RWPE2 (cell line): ENCODE measurements around the gene HAPLN1.

Experiments
- ATAC-seq: fragments of 200-7000 bp; cut with Tn5 transposase; 3 replicates; pipeline ENCODE4 v1.9.1; 2021; ENCODE audit warnings: low read depth
- DNase-seq: peaks from one replicate; pipeline ENCODE4 v3.0.0-alpha.2; 2020; ENCODE audit warnings: low spot score
- H3K27ac ChIP-seq: fragments of 450-650 bp; 2 replicates; pipeline ENCODE4 v1.5.1; 2017; ENCODE audit warnings: mild to moderate bottlenecking; ENCODE audit not compliant: poor library complexity, severe bottlenecking
- H3K27me3 ChIP-seq: fragments of 250-450 bp; sonication (Bioruptor Pico); 2 replicates; pipeline ENCODE4 v1.5.1; 2021; ENCODE audit warnings: mild to moderate bottlenecking, moderate library complexity; ENCODE audit not compliant: insufficient read depth, poor library complexity, severe bottlenecking
- H3K36me3 ChIP-seq: fragments of 250-450 bp; sonication (Bioruptor Pico); 2 replicates; pipeline ENCODE4 v1.5.1; 2020; ENCODE audit warnings: low read depth, mild to moderate bottlenecking, moderate library complexity
- H3K4me1 ChIP-seq: fragments of 250-450 bp; sonication (Bioruptor Pico); 2 replicates; pipeline ENCODE4 v1.5.1; 2021; ENCODE audit warnings: mild to moderate bottlenecking, moderate library complexity; ENCODE audit not compliant: insufficient read depth, poor library complexity, severe bottlenecking
- H3K4me3 ChIP-seq: fragments of 250-450 bp; sonication (Bioruptor Pico); 2 replicates; pipeline ENCODE4 v1.5.1; 2021; ENCODE audit warnings: mild to moderate bottlenecking, moderate library complexity; ENCODE audit not compliant: severe bottlenecking
- H3K9me3 ChIP-seq: fragments of 250-450 bp; sonication (Bioruptor Pico); 2 replicates; pipeline ENCODE4 v1.5.1; 2021; ENCODE audit warnings: mild to moderate bottlenecking, moderate library complexity; ENCODE audit not compliant: severe bottlenecking
- CTCF ChIP-seq: fragments of 450-650 bp; IDR thresholded peaks from one replicate; pipeline ENCODE4 v1.5.1; 2017; ENCODE audit warnings: mild to moderate bottlenecking, moderate library complexity; ENCODE audit not compliant: poor library complexity, severe bottlenecking

HAPLN1 gene

GRCh38 chr5:83689881-83690280 lies 30.8 kb downstream of the HAPLN1 start:
- TF ChIP-seq CTCF: no peak
- Histone ChIP-seq H3K9me3 (no peaks in the 10 kb centered on the region), H3K4me3 (no peak overlapping the region), H3K4me1 (no peaks in the 10 kb centered on the region), H3K27ac (no peak overlapping the region), H3K27me3 (peaks cover 39% of the 10 kb centered on the region), H3K36me3 (no peaks in the 10 kb centered on the region)
- ATAC-seq (no peak), DNase-seq (no peak)

- ATAC-seq: no peak
- DNase-seq: no peak
- TF ChIP-seq CTCF: no peak
- Histone ChIP-seq H3K27ac (no peak overlapping the region), H3K27me3 (peaks cover 34% of the 10 kb centered on the region), H3K4me3 (no peak overlapping the region), H3K9me3 (no peaks in the 10 kb centered on the region), H3K36me3 (no peaks in the 10 kb centered on the region), H3K4me1 (no peaks in the 10 kb centered on the region)
Observed at GRCh38 chr5:83688281-83688680, 32.4 kb downstream of the HAPLN1 start.

GRCh38 chr5:83687124-83687619 lies 33.5 kb downstream of the HAPLN1 start:
- ATAC-seq: no peak
- no peaks in the 10 kb centered on the region for H3K36me3 ChIP-seq
- no peak for TF ChIP-seq CTCF

GRCh38 chr5:83686251-83686650 lies 34.4 kb downstream of the HAPLN1 start:
- DNase-seq (no peak), ATAC-seq (no peak)
- Histone ChIP-seq H3K9me3 (no peaks in the 10 kb centered on the region), H3K27ac (no peak overlapping the region), H3K36me3 (no peaks in the 10 kb centered on the region), H3K4me1 (no peaks in the 10 kb centered on the region), H3K4me3 (no peak overlapping the region), H3K27me3 (peaks cover 37% of the 10 kb centered on the region)
- no peak for TF ChIP-seq CTCF

More at GRCh38 chr5:83687124-83687619, 33.5 kb downstream of the HAPLN1 start:
- H3K27ac ChIP-seq: no peak overlapping the region
- no peak overlapping the region for H3K4me3 ChIP-seq
- DNase-seq: no peak
- no peaks in the 10 kb centered on the region for H3K9me3 ChIP-seq
- H3K27me3 ChIP-seq: peaks cover 41% of the 10 kb centered on the region
- no peaks in the 10 kb centered on the region for H3K4me1 ChIP-seq

- H3K9me3 ChIP-seq: no peaks in the 10 kb centered on the region
- no peak for TF ChIP-seq CTCF
- DNase-seq (no peak), ATAC-seq (no peak)
- peaks cover 24% of the 10 kb centered on the region for H3K27me3 ChIP-seq
- no peak overlapping the region for H3K4me3 ChIP-seq
- H3K36me3 ChIP-seq: no peaks in the 10 kb centered on the region
- H3K4me1 ChIP-seq: no peaks in the 10 kb centered on the region
- no peak overlapping the region for H3K27ac ChIP-seq
Observed at GRCh38 chr5:83683836-83684235, 36.8 kb downstream of the HAPLN1 start.
